SK-N-SH treated with all-trans-retinoic acid at 6 μM for 48 hours (cell line): Measurements from ENCODE around the gene KRTAP10-4.

Experiments
- ARNTL ChIP-seq: fragments of 450-650 bp; formaldehyde crosslinking; IDR thresholded peaks from 2 replicates; pipeline ENCODE4 v1.5.0; 2020; ENCODE audit warnings: low read depth, mild to moderate bottlenecking, moderate library complexity, borderline replicate concordance
- BACH2 ChIP-seq: fragments of 250-450 bp; sonication (Bioruptor Pico); IDR thresholded peaks from 2 replicates; pipeline ENCODE4 v1.9.0; 2021; ENCODE audit warnings: mild to moderate bottlenecking, borderline replicate concordance
- CREB5 ChIP-seq: fragments of 250-450 bp; sonication (Bioruptor Pico); IDR thresholded peaks from 2 replicates; pipeline ENCODE4 v1.5.1; 2020; ENCODE audit warnings: low read depth, mild to moderate bottlenecking, moderate library complexity
- CSDC2 ChIP-seq: fragments of 250-450 bp; sonication (Bioruptor Pico); IDR thresholded peaks from 2 replicates; pipeline ENCODE4 v1.5.0; 2020; ENCODE audit warnings: mild to moderate bottlenecking, moderate library complexity
- ISL1 ChIP-seq: fragments of 250-450 bp; sonication (Bioruptor Pico); IDR thresholded peaks from 2 replicates; pipeline ENCODE4 v2.1.2; 2022; ENCODE audit warnings: mild to moderate bottlenecking, moderate library complexity
- PATZ1 ChIP-seq: fragments of 250-450 bp; sonication (Bioruptor Pico); IDR thresholded peaks from 2 replicates; pipeline ENCODE4 v1.8.0; 2020; ENCODE audit warnings: mild to moderate bottlenecking, moderate library complexity, borderline replicate concordance
- PPARA ChIP-seq: fragments of 250-450 bp; sonication (Bioruptor Pico); IDR thresholded peaks from 2 replicates; pipeline ENCODE4 v1.5.0; 2020; ENCODE audit warnings: mild to moderate bottlenecking, borderline replicate concordance
- RARB ChIP-seq: fragments of 250-450 bp; sonication (Bioruptor Pico); IDR thresholded peaks from 2 replicates; pipeline ENCODE4 v1.8.0; 2021; ENCODE audit warnings: mild to moderate bottlenecking, moderate library complexity
- SNAI2 ChIP-seq: fragments of 250-450 bp; sonication (Bioruptor Pico); IDR thresholded peaks from 2 replicates; pipeline ENCODE4 v1.5.0; 2020; ENCODE audit warnings: mild to moderate bottlenecking, moderate library complexity
- TCF4 ChIP-seq: fragments of 250-450 bp; sonication (Bioruptor Pico); IDR thresholded peaks from 2 replicates; pipeline ENCODE4 v1.8.0; 2021; ENCODE audit warnings: mild to moderate bottlenecking, moderate library complexity, borderline replicate concordance
- ZC3H10 ChIP-seq: fragments of 250-450 bp; sonication (Bioruptor Pico); IDR thresholded peaks from 2 replicates; pipeline ENCODE4 v1.5.1; 2021; ENCODE audit warnings: mild to moderate bottlenecking, moderate library complexity
- ZFP30 ChIP-seq: fragments of 450-650 bp; formaldehyde crosslinking; IDR thresholded peaks from 2 replicates; pipeline ENCODE4 v1.5.0; 2022; ENCODE audit warnings: mild to moderate bottlenecking, moderate library complexity
- ZNF565 ChIP-seq: fragments of 450-650 bp; formaldehyde crosslinking; conservative IDR thresholded peaks from 2 replicates; pipeline ENCODE4 v1.5.0; 2020; ENCODE audit warnings: low read depth, mild to moderate bottlenecking, moderate library complexity

GRCh38 chr21:44533891-44534627, 39.5 kb upstream of the KRTAP10-4 start:
- TF ChIP-seq ZNF565 (CRISPR knock-in tag) (no peak), ZC3H10 (CRISPR knock-in tag) (no peak), CREB5 (CRISPR knock-in tag) (no peak), PATZ1 (CRISPR knock-in tag) (no peak), RARB (CRISPR knock-in tag) (no peak), ISL1 (no peak), ZFP30 (CRISPR knock-in tag) (no peak), TCF4 (CRISPR knock-in tag) (no peak), BACH2 (CRISPR knock-in tag) (no peak), SNAI2 (CRISPR knock-in tag) (no peak), PPARA (CRISPR knock-in tag) (no peak), ARNTL (CRISPR knock-in tag) (no peak), CSDC2 (CRISPR knock-in tag) (no peak)
